T-helper 9 cell (primary cell): ENCODE results near the gene HERC3.

Experiments
- DNase-seq: peaks from one replicate; pipeline ENCODE4 v3.0.0-alpha.2; 2020

Gene HERC3

GRCh38 chr4:88752076-88752463 lies 159.8 kb downstream of the HERC3 start:
- DNase-seq = no peak

DNA sequence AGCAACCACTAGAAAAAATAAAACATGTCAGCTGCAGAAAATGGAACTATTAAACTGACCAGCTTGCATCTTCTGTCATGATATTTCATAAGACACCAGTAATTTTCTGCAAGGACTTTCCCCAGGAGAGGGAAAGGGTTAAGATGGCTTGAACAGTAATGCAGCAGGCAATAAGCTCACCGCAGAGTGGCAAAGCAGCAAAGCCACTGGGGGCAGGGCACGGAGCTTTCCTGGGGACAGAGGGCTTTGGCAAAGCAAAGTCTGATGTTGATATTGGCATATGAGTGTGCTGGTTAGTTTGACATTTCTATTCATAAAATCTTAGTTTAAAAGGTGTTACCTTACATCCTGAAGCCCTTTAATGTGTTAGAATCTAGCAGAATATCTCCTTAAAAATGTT lies 160.5 kb downstream of the HERC3 start:
- no peak for DNase-seq

DNA sequence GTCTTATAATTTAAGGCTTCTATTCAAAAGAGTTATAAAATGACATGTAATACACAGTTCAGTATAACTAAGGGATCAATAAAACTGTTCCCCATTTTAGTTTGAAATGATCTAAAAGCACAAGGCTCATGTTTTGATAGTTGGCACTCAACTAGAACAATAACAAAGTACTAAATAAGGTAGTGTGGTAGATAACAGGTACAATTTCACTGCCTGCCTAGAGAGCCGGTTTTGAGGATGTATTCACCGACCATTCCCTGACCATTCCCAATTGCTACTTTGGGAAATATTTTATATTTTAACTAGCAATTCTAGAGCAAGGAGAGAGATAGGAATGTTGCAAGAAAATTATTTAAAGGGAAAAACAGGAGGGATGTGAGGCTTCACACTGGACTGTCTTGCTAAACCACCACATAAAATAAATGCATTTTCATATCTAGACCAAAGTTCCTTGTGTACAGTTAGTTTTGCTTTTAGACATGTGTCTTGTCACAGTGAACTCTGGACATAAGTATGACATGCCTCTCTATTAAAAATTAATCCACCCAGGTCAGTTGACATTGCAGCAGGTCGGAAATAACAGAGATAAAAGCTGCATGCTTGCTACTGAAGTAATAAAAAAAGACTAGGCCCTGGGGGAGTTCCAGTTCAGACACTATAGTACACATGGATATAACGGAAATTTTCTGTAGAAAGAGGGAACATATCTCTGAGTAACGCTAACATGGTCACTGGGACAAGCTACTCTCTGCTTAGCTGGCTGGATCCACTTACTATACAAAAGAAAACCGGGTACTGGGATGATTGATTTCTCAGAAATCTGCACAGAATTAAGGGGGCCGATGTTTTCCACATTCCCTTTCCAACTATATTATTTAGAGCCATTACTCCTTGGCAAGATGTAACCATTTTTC lies 161.6 kb downstream of the HERC3 start:
- no peak for DNase-seq

- DNase-seq = no peak
Observed at GRCh38 chr4:88754796-88755195, 162.5 kb downstream of the HERC3 start.

DNA sequence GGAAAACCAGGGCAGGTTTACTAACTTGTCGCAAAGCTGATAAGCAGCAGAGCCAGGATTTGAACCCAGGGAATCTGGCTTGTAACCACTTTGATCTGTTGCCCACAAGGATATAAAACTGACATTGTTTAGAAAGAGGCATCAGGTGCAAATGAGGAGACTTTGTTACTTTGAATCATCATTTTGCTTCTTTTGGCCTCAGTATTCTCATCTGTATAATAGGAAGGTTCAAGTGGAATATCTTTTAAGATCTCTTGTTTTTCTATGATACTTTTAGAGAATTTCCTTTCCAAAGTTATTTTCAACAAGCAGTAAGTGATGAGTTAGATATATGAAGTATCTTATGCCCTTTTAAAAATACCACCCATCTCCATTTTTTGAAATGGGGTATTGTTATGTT lies 163.2 kb downstream of the HERC3 start:
- DNase-seq = no peak

- DNase-seq = no peak
Observed at GRCh38 chr4:88756149-88756548, 163.9 kb downstream of the HERC3 start.

GRCh38 chr4:88757067-88757466 lies 164.8 kb downstream of the HERC3 start:
- no peak for DNase-seq

- DNase-seq = no peak
Observed at GRCh38 chr4:88757776-88758175, 165.5 kb downstream of the HERC3 start.
